ENCODE measurements around the gene TENM4.
"Not testable (repeated sequence)": the region's sequence is repeated elsewhere in the genome, so short reads cannot be mapped to it uniquely, and the experiment has no call there.

TENM4 gene

GRCh38 chr11:78916759-78917158, 524.1 kb downstream of the TENM4 start:
- DNase-seq: no peak

GRCh38 chr11:78914503-78914902, 526.3 kb downstream of the TENM4 start:
- no peak for DNase-seq

GRCh38 chr11:78912778-78913177, 528.1 kb downstream of the TENM4 start:
- DNase-seq: no peak

- no peak for DNase-seq
Observed at GRCh38 chr11:78910322-78910721, 530.5 kb downstream of the TENM4 start.

- no peak for DNase-seq
Observed at GRCh38 chr11:78909386-78909785, 531.4 kb downstream of the TENM4 start.

GRCh38 chr11:78907636-78908035, 533.2 kb downstream of the TENM4 start:
- no peak for DNase-seq

- no peak for DNase-seq
Observed at GRCh38 chr11:78906566-78906965, 534.3 kb downstream of the TENM4 start.

GRCh38 chr11:78905756-78906155, 535.1 kb downstream of the TENM4 start:
- DNase-seq: no peak

- no peak for DNase-seq
Observed at GRCh38 chr11:78902771-78903507, 537.9 kb downstream of the TENM4 start.

- no peak for DNase-seq
Observed at GRCh38 chr11:78901831-78902230, 539.0 kb downstream of the TENM4 start.

GRCh38 chr11:78898266-78898775, 542.5 kb downstream of the TENM4 start:
- DNase-seq: no peak

GRCh38 chr11:78893996-78894395, 546.8 kb downstream of the TENM4 start:
- no peak for DNase-seq

- no peak for DNase-seq
Observed at GRCh38 chr11:78889698-78890097, 551.1 kb downstream of the TENM4 start.

GRCh38 chr11:78886616-78887015, 554.2 kb downstream of the TENM4 start:
- no peak for DNase-seq

GRCh38 chr11:78884761-78885160, 556.1 kb downstream of the TENM4 start:
- DNase-seq: no peak

- DNase-seq: no peak
Observed at GRCh38 chr11:78883506-78883905, 557.3 kb downstream of the TENM4 start.

- not testable (repeated sequence) for DNase-seq
Observed at GRCh38 chr11:78879094-78879980, 561.5 kb downstream of the TENM4 start.

- no peak for DNase-seq
Observed at GRCh38 chr11:78878631-78879030, 562.2 kb downstream of the TENM4 start.

GRCh38 chr11:78876676-78877075, 564.2 kb downstream of the TENM4 start:
- no peak for DNase-seq

GRCh38 chr11:78870655-78871054, 570.2 kb downstream of the TENM4 start:
- no peak for DNase-seq

- no peak for DNase-seq
Observed at GRCh38 chr11:78869293-78869692, 571.5 kb downstream of the TENM4 start.

GRCh38 chr11:78868563-78868962, 572.3 kb downstream of the TENM4 start:
- DNase-seq: no peak

- peak; percentile 44 for DNase-seq
Observed at GRCh38 chr11:78860720-78861422, 580.0 kb downstream of the TENM4 start.

Data from femur (tissue), 1 donor.